H9 (cell line): ENCODE measurements around the gene COTL1. TPM values are rescaled to one million over a fixed set of nuclear protein-coding genes. Genes with fewer than 3 reads are reported as not detected.

Experiments used
- DNase-seq: peaks from one replicate; pipeline ENCODE4 v3.0.0-alpha.2; 2017
- H2AFZ ChIP-seq: one replicate; pipeline ENCODE4 v1.6.1; 2013; ENCODE audit warnings: mild to moderate bottlenecking, low read length, control low read depth, moderate library complexity
- H2AK5ac ChIP-seq: 2 replicates; pipeline ENCODE4 v1.6.1; 2013; ENCODE audit warnings: low read length, control low read depth, mixed read lengths; ENCODE audit not compliant: insufficient read length
- H2BK120ac ChIP-seq: one replicate; pipeline ENCODE4 v1.6.1; 2013; ENCODE audit warnings: low read depth, mild to moderate bottlenecking, low read length, control low read depth, inconsistent platforms; ENCODE audit not compliant: poor library complexity, severe bottlenecking
- H2BK12ac ChIP-seq: 2 replicates; pipeline ENCODE4 v1.6.1; 2013; ENCODE audit warnings: low read length, control low read depth, mixed read lengths, low read depth; ENCODE audit not compliant: insufficient read length
- H2BK15ac ChIP-seq: 2 replicates; pipeline ENCODE4 v1.6.1; 2013; ENCODE audit warnings: low read depth, low read length, control low read depth
- H2BK20ac ChIP-seq: one replicate; pipeline ENCODE4 v1.6.1; 2013; ENCODE audit warnings: low read depth, mild to moderate bottlenecking, low read length, control low read depth, inconsistent platforms; ENCODE audit not compliant: poor library complexity, severe bottlenecking
- H2BK5ac ChIP-seq: 2 replicates; pipeline ENCODE4 v1.6.1; 2013; ENCODE audit warnings: low read length, control low read depth, mixed read lengths; ENCODE audit not compliant: insufficient read length
- H3K14ac ChIP-seq: 2 replicates; pipeline ENCODE4 v1.6.1; 2013; ENCODE audit warnings: low read length, control low read depth; ENCODE audit not compliant: insufficient read depth
- H3K18ac ChIP-seq: 2 replicates; pipeline ENCODE4 v1.6.1; 2013; ENCODE audit warnings: low read depth, mild to moderate bottlenecking, mixed read lengths, low read length, control low read depth; ENCODE audit not compliant: insufficient read length
- H3K23ac ChIP-seq: 2 replicates; pipeline ENCODE4 v1.6.1; 2013; ENCODE audit warnings: low read length, control low read depth, mixed read lengths, low read depth; ENCODE audit not compliant: insufficient read length
- H3K23me2 ChIP-seq: 2 replicates; pipeline ENCODE4 v1.6.1; 2013; ENCODE audit warnings: low read depth, mild to moderate bottlenecking, mixed read lengths, low read length, control low read depth; ENCODE audit not compliant: insufficient read length, poor library complexity, severe bottlenecking
- H3K27ac ChIP-seq: 2 replicates; pipeline ENCODE4 v1.5.1; 2013; ENCODE audit warnings: low read length, control low read depth, mixed read lengths, low read depth; ENCODE audit not compliant: insufficient read length
- H3K27me3 ChIP-seq: 2 replicates; pipeline ENCODE4 v1.6.1; 2013; ENCODE audit warnings: low read length, control low read depth, inconsistent platforms; ENCODE audit not compliant: insufficient read depth
- H3K4ac ChIP-seq: 2 replicates; pipeline ENCODE4 v1.6.1; 2013; ENCODE audit warnings: low read depth, mild to moderate bottlenecking, control low read depth, inconsistent platforms, low read length, moderate library complexity
- H3K4me1 ChIP-seq: 2 replicates; pipeline ENCODE4 v1.6.1; 2013; ENCODE audit warnings: low read length, control low read depth, inconsistent platforms; ENCODE audit not compliant: insufficient read depth
- H3K4me2 ChIP-seq: 2 replicates; pipeline ENCODE4 v1.6.1; 2013; ENCODE audit warnings: low read length, control low read depth, mixed read lengths; ENCODE audit not compliant: insufficient read length, insufficient read depth
- H3K56ac ChIP-seq: 2 replicates; pipeline ENCODE4 v1.6.1; 2013; ENCODE audit warnings: low read depth, mild to moderate bottlenecking, mixed read lengths, low read length, control low read depth; ENCODE audit not compliant: insufficient read length
- H3K79me1 ChIP-seq: 2 replicates; pipeline ENCODE4 v1.6.1; 2013; ENCODE audit warnings: low read depth, mild to moderate bottlenecking, moderate library complexity, low read length, control low read depth, inconsistent platforms; ENCODE audit not compliant: insufficient read depth, poor library complexity, severe bottlenecking
- H3K79me2 ChIP-seq: 2 replicates; pipeline ENCODE4 v1.6.1; 2013; ENCODE audit warnings: low read length, control low read depth, inconsistent platforms; ENCODE audit not compliant: insufficient read depth
- H3K9ac ChIP-seq: 2 replicates; pipeline ENCODE4 v1.6.1; 2013; ENCODE audit warnings: low read length, control low read depth, mixed read lengths; ENCODE audit not compliant: insufficient read length; ENCODE audit errors: extremely low read depth
- H3K9me3 ChIP-seq: one replicate; pipeline ENCODE4 v1.6.1; 2013; ENCODE audit warnings: low read depth, low read length, inconsistent platforms; ENCODE audit not compliant: control insufficient read depth
- H3T11ph ChIP-seq: one replicate; pipeline ENCODE4 v1.6.1; 2013; ENCODE audit warnings: mild to moderate bottlenecking, low read length, control low read depth, inconsistent platforms
- H4K20me1 ChIP-seq: one replicate; pipeline ENCODE4 v1.6.1; 2013; ENCODE audit not compliant: control insufficient read depth, insufficient read length, insufficient read depth
- H4K5ac ChIP-seq: 2 replicates; pipeline ENCODE4 v1.6.1; 2013; ENCODE audit warnings: low read depth, mild to moderate bottlenecking, mixed read lengths, low read length, control low read depth; ENCODE audit not compliant: insufficient read length
- H4K8ac ChIP-seq: replicated peaks from 2 replicates; pipeline ENCODE4 v1.6.1; 2013; ENCODE audit warnings: low read length, control low read depth, mixed read lengths, low read depth; ENCODE audit not compliant: insufficient read length
- H4K91ac ChIP-seq: 2 replicates; pipeline ENCODE4 v1.6.1; 2013; ENCODE audit warnings: low read depth, mild to moderate bottlenecking, moderate library complexity, mixed read lengths, low read length, control low read depth; ENCODE audit not compliant: insufficient read length
- H3K27ac Mint-ChIP-seq, 3 experiments: 2 replicates in 2 of 3; 3 replicates in 1 of 3; pipeline ENCODE4 v1.8.0; 2020 to 2021; ENCODE audit warnings: mixed read lengths in 3 of 3, mild to moderate bottlenecking in 1 of 3, moderate library complexity in 1 of 3
- H3K27me3 Mint-ChIP-seq: 2 replicates; pipeline ENCODE4 v1.8.0; 2021; ENCODE audit warnings: low read depth, mild to moderate bottlenecking, moderate library complexity, mixed read lengths
- H3K36me3 Mint-ChIP-seq, 3 experiments: 2 replicates in 2 of 3; 3 replicates in 1 of 3; pipeline ENCODE4 v1.8.0; 2020 to 2021; ENCODE audit warnings: low read depth in 3 of 3, mixed read lengths in 3 of 3; ENCODE audit not compliant: insufficient read depth in 1 of 3
- H3K4me1 Mint-ChIP-seq, 2 experiments: 2 replicates each; pipeline ENCODE4 v1.8.0; 2020; ENCODE audit warnings: mixed read lengths in 2 of 2
- H3K4me3 Mint-ChIP-seq, 2 experiments: 2 replicates in 1 of 2; 3 replicates in 1 of 2; pipeline ENCODE4 v1.8.0; 2020 to 2021; ENCODE audit warnings: mild to moderate bottlenecking in 2 of 2, mixed read lengths in 2 of 2, moderate library complexity in 1 of 2
- H3K9me3 Mint-ChIP-seq, 2 experiments: 2 replicates in 1 of 2; 3 replicates in 1 of 2; pipeline ENCODE4 v1.8.0; 2020; ENCODE audit warnings: mild to moderate bottlenecking in 2 of 2, mixed read lengths in 2 of 2, moderate library complexity in 1 of 2
- CTCF ChIP-seq: fragments of 200-600 bp; sonication (generic); conservative IDR thresholded peaks from 3 replicates; pipeline ENCODE4 v1.8.0; 2021; ENCODE audit warnings: antibody characterized with exemption, mild to moderate bottlenecking
- whole genome bisulfite sequencing: extraction: QIAGEN DNeasy Blood & Tissue Kit; methylation state at CpG from one replicate; pipeline ENCODE4 v1.1.7; 2013; ENCODE audit warnings: missing lambda C conversion rate, low lambda C conversion rate, mixed read lengths; ENCODE audit not compliant: insufficient read length; ENCODE audit errors: extremely low coverage; 5-methylcytosine and 5-hydroxymethylcytosine counted together
- total RNA-seq: library from RNA; stranded (reverse); gene quantifications from 2 replicates; pipeline ENCODE4 v1.2.1, GENCODE V29; 2021

COTL1 gene
- total RNA-seq, 1 experiment from 2014 or later, result 81.4 TPM

GRCh38 chr16:84631153-84631466 lies 13.2 kb upstream of the COTL1 start:
- DNase-seq, result no peak
- Mint-ChIP-seq H3K27ac (no peak overlapping the region), H3K36me3 (no peaks in the 10 kb centered on the region), H3K9me3 (no peaks in the 10 kb centered on the region), H3K27me3 (no peaks in the 10 kb centered on the region; the same call in 1 of the 2 replicates), H3K4me3 (no peak overlapping the region), H3K4me1 (peaks cover 2 to 16% of the 10 kb centered on the region in 2 experiments; a peak in 3 of 4 replicates)
- Histone ChIP-seq H3K18ac (no peak overlapping the region), H2AK5ac (no peak overlapping the region), H4K5ac (no peak overlapping the region), H2BK15ac (no peak overlapping the region), H3K4ac (no peak overlapping the region), H3K9ac (no peak overlapping the region), H3K27me3 (no peaks in the 10 kb centered on the region), H3T11ph (no peak overlapping the region), H2BK20ac (no peak overlapping the region), H3K23me2 (no peaks in the 10 kb centered on the region), H3K9me3 (no peaks in the 10 kb centered on the region), H3K14ac (no peak overlapping the region), H2BK5ac (no peak overlapping the region), H4K8ac (no peak overlapping the region), H3K79me2 (no peaks in the 10 kb centered on the region), H2BK120ac (no peak overlapping the region), H4K91ac (no peak overlapping the region), H3K79me1 (no peaks in the 10 kb centered on the region), H3K23ac (no peak overlapping the region), H3K56ac (no peak overlapping the region), H3K27ac (no peak overlapping the region), H2AFZ (no peak overlapping the region), H4K20me1 (no peaks in the 10 kb centered on the region), H3K4me1 (no peaks in the 10 kb centered on the region; the same call in 1 of the 2 replicates), H3K4me2 (no peak overlapping the region), H2BK12ac (no peak overlapping the region)
- no peak for TF ChIP-seq CTCF
- no CpG with 5 or more reads among the region's 4 CpGs for WGBS
